ENCODE data around the gene THRAP3.
"Not testable (repeated sequence)": the region's sequence is repeated elsewhere in the genome, so short reads cannot be mapped to it uniquely, and the experiment has no call there.

THRAP3 gene

GRCh38 chr1:36206323-36206858 is 17.9 kb upstream of the THRAP3 start:
- no peak for DNase-seq

- no peak for DNase-seq
Observed at GRCh38 chr1:36207339-36207738, 16.9 kb upstream of the THRAP3 start.

GRCh38 chr1:36208978-36209703 is 15.1 kb upstream of the THRAP3 start:
- no peak for DNase-seq

- DNase-seq = no peak
Observed at GRCh38 chr1:36211307-36211706, 12.9 kb upstream of the THRAP3 start.

GRCh38 chr1:36211841-36212240 is 12.4 kb upstream of the THRAP3 start:
- DNase-seq = no peak

- DNase-seq = no peak
Observed at GRCh38 chr1:36212782-36213181, 11.5 kb upstream of the THRAP3 start.

- DNase-seq = no peak
Observed at GRCh38 chr1:36217670-36218069, 6.6 kb upstream of the THRAP3 start.

GRCh38 chr1:36221901-36222300 is 2.3 kb upstream of the THRAP3 start:
- not testable (repeated sequence) for DNase-seq

GRCh38 chr1:36222481-36223380 is 1.5 kb upstream of the THRAP3 start:
- no peak for DNase-seq

GRCh38 chr1:36223381-36223995 is 755 bp upstream of the THRAP3 start:
- no peak for DNase-seq

- DNase-seq = peak; percentile 81
Observed at GRCh38 chr1:36224537-36225282, 467 bp downstream of the THRAP3 start.

- DNase-seq = no peak
Observed at GRCh38 chr1:36225283-36225899, 1.1 kb downstream of the THRAP3 start.

- not testable (repeated sequence) for DNase-seq
Observed at GRCh38 chr1:36230279-36230678, 6.0 kb downstream of the THRAP3 start.

- no peak for DNase-seq
Observed at GRCh38 chr1:36231191-36231590, 6.9 kb downstream of the THRAP3 start.

GRCh38 chr1:36232212-36233095 is 8.2 kb downstream of the THRAP3 start:
- DNase-seq = no peak

GRCh38 chr1:36236302-36236701 is 12.1 kb downstream of the THRAP3 start:
- DNase-seq = no peak

- no peak for DNase-seq
Observed at GRCh38 chr1:36238433-36238832, 14.2 kb downstream of the THRAP3 start.

- no peak for DNase-seq
Observed at GRCh38 chr1:36239941-36240637, 15.8 kb downstream of the THRAP3 start.

- no peak for DNase-seq
Observed at GRCh38 chr1:36247538-36247937, 23.3 kb downstream of the THRAP3 start.

GRCh38 chr1:36248250-36248894 is 24.1 kb downstream of the THRAP3 start:
- no peak for DNase-seq

All from NCI-H1048 (cell line).